ENCODE results near the gene SPECC1L.
A peak's percentile ranks its signal among the peaks of the same experiment; 100 is the strongest.

SPECC1L gene

DNA sequence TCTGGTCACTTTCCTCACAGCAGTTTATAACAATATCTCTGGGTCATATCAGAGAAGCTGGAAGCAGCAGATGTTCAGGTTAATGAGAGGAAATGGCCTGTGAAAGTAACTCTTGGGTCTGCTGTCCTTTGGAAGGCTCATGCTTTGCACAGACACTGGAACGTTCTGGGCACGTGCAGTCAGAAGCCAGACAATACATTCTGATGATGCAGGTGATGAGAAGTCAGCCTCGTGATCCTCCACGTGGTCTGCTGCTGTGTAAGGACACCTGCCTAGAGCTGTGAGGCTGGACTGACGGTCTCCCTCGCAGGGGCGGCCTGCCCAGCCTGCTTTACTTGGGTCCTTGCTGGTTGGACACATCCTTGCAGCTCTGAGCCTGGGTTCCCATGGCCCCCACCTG is 138.0 kb downstream of the SPECC1L start:
- H3K4me3 ChIP-seq (IDR thresholded peaks at IDR 0.05; ENCODE audit: insufficient read depth, low read depth, low read length) = no peak overlapping the region
- H3K4me1 ChIP-seq (ENCODE audit: low read depth, poor library complexity, severe bottlenecking) = peaks cover 34% of the 10 kb centered on the region
- H3K27ac ChIP-seq = no peak overlapping the region
- H3K27me3 ChIP-seq (ENCODE audit: insufficient read depth, low read depth) = no peaks in the 10 kb centered on the region
- H3K9ac ChIP-seq = no peak overlapping the region
- no peaks in the 10 kb centered on the region for H4K20me1 ChIP-seq (ENCODE audit: insufficient read depth)
- H2AFZ ChIP-seq (ENCODE audit: low read depth) = no peak overlapping the region
- H3K36me3 ChIP-seq (ENCODE audit: insufficient read depth) = no peaks in the 10 kb centered on the region
- no peak overlapping the region for H3K4me2 ChIP-seq
- H3K79me2 ChIP-seq (ENCODE audit: insufficient read depth, low read depth) = no peaks in the 10 kb centered on the region
- TF ChIP-seq, protein P1, sequence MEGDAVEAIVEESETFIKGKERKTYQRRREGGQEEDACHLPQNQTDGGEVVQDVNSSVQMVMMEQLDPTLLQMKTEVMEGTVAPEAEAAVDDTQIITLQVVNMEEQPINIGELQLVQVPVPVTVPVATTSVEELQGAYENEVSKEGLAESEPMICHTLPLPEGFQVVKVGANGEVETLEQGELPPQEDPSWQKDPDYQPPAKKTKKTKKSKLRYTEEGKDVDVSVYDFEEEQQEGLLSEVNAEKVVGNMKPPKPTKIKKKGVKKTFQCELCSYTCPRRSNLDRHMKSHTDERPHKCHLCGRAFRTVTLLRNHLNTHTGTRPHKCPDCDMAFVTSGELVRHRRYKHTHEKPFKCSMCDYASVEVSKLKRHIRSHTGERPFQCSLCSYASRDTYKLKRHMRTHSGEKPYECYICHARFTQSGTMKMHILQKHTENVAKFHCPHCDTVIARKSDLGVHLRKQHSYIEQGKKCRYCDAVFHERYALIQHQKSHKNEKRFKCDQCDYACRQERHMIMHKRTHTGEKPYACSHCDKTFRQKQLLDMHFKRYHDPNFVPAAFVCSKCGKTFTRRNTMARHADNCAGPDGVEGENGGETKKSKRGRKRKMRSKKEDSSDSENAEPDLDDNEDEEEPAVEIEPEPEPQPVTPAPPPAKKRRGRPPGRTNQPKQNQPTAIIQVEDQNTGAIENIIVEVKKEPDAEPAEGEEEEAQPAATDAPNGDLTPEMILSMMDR (conservative IDR thresholded peaks at IDR 0.05; ENCODE audit: low read depth, low read length) = no peak

DNA sequence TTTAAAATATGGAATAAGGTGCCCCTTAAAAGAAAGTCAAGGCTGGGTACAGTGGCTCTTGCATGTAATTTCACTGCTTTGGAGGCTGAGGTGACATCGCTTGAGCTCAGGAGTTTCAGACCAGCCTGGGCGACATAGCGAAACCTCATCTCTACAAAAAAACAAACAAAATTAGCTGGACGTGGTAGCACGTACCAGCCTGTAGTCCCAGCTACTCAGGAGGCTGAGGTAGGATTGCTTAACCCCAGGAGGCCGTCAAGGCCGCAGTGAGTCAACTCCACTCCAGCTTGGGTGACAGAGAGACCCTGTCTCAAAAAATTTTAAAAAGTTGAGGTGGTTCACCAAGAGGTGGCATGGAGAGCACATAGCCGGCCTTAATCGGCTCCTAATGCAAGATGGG is 139.1 kb downstream of the SPECC1L start:
- TF ChIP-seq, protein P1 (conservative IDR thresholded peaks at IDR 0.05; ENCODE audit: low read depth, low read length) = no peak
- Histone ChIP-seq H3K36me3 (ENCODE audit: insufficient read depth) (no peaks in the 10 kb centered on the region), H3K79me2 (ENCODE audit: insufficient read depth, low read depth) (no peaks in the 10 kb centered on the region), H3K4me1 (ENCODE audit: low read depth, poor library complexity, severe bottlenecking) (peaks cover 34% of the 10 kb centered on the region), H3K27me3 (ENCODE audit: insufficient read depth, low read depth) (no peaks in the 10 kb centered on the region), H2AFZ (ENCODE audit: low read depth) (no peak overlapping the region), H3K27ac (peak overlapping the region; percentile 38; the same call in 1 of the 2 replicates), H4K20me1 (ENCODE audit: insufficient read depth) (no peaks in the 10 kb centered on the region), H3K4me3 (IDR thresholded peaks at IDR 0.05; ENCODE audit: insufficient read depth, low read depth, low read length) (no peak overlapping the region), H3K9ac (no peak overlapping the region), H3K4me2 (peak overlapping the region; percentile 11; the same call in 1 of the 2 replicates)

DNA sequence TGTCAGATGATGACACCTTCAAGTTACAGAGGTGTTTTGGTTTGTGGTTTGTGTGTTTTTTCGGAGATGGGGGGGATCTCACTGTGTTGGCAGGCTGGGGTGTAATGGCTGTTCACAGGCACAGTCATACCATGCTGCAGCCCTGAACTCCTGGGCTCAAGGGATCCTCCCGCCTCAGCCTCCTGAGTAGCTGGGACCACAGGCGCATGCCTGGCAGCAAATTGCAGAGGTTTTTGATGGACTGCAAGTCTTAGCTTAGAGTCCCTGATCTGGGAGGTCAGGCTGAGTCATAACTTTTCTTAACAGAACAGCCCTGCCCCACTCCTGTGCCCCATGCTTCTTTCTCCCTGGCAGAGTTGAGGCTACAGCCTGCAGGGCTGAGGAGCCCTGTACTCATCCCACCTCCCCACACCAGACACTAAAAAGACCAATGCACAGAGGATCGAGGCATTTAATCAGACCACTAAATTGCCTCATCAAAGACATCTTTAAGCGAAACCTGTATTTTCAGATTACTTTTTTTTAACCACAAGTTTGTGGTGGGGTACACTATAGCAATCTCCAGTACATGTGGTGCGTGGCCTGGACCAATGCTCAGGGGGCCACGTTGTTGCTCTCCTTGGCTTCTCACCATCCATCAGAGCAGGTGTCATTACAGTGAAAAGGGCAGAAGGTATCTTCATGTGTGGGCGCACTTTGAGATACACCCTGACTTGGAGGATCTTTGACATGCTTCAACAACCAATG is 139.7 kb downstream of the SPECC1L start:
- H3K27me3 ChIP-seq (ENCODE audit: insufficient read depth, low read depth) = no peaks in the 10 kb centered on the region
- TF ChIP-seq, protein P1 (conservative IDR thresholded peaks at IDR 0.05; ENCODE audit: low read depth, low read length) = no peak
- H3K36me3 ChIP-seq (ENCODE audit: insufficient read depth) = no peaks in the 10 kb centered on the region
- H3K4me1 ChIP-seq (ENCODE audit: low read depth, poor library complexity, severe bottlenecking) = peaks cover 34% of the 10 kb centered on the region
- no peaks in the 10 kb centered on the region for H3K79me2 ChIP-seq (ENCODE audit: insufficient read depth, low read depth)
- H3K27ac ChIP-seq = peak overlapping the region; percentile 38; the same call in 1 of the 2 replicates
- peak overlapping the region; percentile 11; the same call in 1 of the 2 replicates for H3K4me2 ChIP-seq
- no peaks in the 10 kb centered on the region for H4K20me1 ChIP-seq (ENCODE audit: insufficient read depth)
- H3K9ac ChIP-seq = no peak overlapping the region
- no peak overlapping the region for H2AFZ ChIP-seq (ENCODE audit: low read depth)
- no peak overlapping the region for H3K4me3 ChIP-seq (IDR thresholded peaks at IDR 0.05; ENCODE audit: insufficient read depth, low read depth, low read length)

DNA sequence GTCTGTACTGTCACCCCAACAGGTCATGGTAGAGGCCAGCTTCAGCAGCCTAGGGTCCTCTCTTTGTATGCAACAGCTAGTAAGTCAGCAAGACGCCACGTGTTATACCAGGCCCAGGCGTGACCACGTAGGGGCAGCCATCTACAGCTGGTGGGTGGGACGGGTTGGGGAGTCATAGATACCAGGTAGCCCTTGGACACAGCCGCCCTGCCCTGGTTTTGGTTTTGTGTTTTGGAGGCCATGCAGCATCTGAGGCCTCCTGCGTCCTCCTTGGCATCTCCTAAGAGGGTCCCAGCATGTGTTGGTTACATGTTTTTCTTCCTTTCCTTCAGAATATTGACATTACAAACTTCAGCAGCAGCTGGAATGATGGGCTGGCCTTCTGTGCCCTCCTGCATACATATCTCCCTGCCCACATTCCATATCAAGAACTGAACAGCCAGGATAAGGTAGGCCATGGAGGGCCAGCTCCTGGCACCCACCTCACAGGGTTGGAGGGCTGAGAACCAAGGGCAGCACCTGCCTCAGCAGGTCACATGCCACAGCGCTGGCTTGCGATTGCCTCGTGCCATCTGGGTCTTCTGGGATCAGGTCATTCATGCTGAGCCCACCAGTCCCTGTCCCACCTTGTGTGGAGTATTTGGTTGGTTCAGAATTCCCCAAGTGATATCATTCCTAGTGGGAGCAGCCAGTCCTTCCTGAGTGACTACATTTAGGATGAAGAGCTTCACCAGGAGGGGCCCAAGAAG is 140.8 kb downstream of the SPECC1L start:
- Histone ChIP-seq H4K20me1 (ENCODE audit: insufficient read depth) (no peaks in the 10 kb centered on the region), H2AFZ (ENCODE audit: low read depth) (no peak overlapping the region), H3K4me1 (ENCODE audit: low read depth, poor library complexity, severe bottlenecking) (peaks cover 34% of the 10 kb centered on the region), H3K4me2 (no peak overlapping the region), H3K27me3 (ENCODE audit: insufficient read depth, low read depth) (no peaks in the 10 kb centered on the region), H3K79me2 (ENCODE audit: insufficient read depth, low read depth) (no peaks in the 10 kb centered on the region), H3K27ac (no peak overlapping the region), H3K36me3 (ENCODE audit: insufficient read depth) (no peaks in the 10 kb centered on the region), H3K9ac (no peak overlapping the region), H3K4me3 (IDR thresholded peaks at IDR 0.05; ENCODE audit: insufficient read depth, low read depth, low read length) (no peak overlapping the region)
- TF ChIP-seq, protein P1 (conservative IDR thresholded peaks at IDR 0.05; ENCODE audit: low read depth, low read length) = no peak

Measured in KMS-11 (cell line).